Activated naive CD8-positive, alpha-beta T cell treated with anti-CD3 and anti-CD28 coated beads, Interleukin-2, amount 10 ng/mL, durations not matched to agents 7 days and 5 days (primary cell): ENCODE results near the gene GNAT1. TPM values are rescaled to one million over a fixed set of nuclear protein-coding genes. Genes with fewer than 3 reads are reported as not detected.

Experiments
- ATAC-seq: fragments of 150-1000 bp; cut with Tn5 transposase; one replicate; pipeline ENCODE4 v1.10.0; 2021; ENCODE audit warnings: low read depth, moderate library complexity
- POLR2A ChIA-PET: fragments of 350-600 bp; sonication (Branson Sonifier 250); formaldehyde crosslinking; loops from one replicate; lab custom pipeline; 2021; ENCODE audit warnings: antibody characterized with exemption; lab: Charles Lee
- DNase-seq: peaks from one replicate; pipeline ENCODE4 v3.0.0; 2021
- H3K27ac Mint-ChIP-seq: one replicate; pipeline ENCODE4 v1.8.0; 2022; ENCODE audit warnings: mild to moderate bottlenecking, mixed read lengths
- H3K27me3 Mint-ChIP-seq: one replicate; pipeline ENCODE4 v1.8.0; 2022; ENCODE audit warnings: mild to moderate bottlenecking, moderate library complexity, mixed read lengths
- H3K36me3 Mint-ChIP-seq: one replicate; pipeline ENCODE4 v1.8.0; 2021; ENCODE audit warnings: mild to moderate bottlenecking, mixed read lengths
- H3K4me1 Mint-ChIP-seq: one replicate; pipeline ENCODE4 v1.8.0; 2021; ENCODE audit warnings: mixed read lengths
- H3K4me3 Mint-ChIP-seq: one replicate; pipeline ENCODE4 v1.8.0; 2022; ENCODE audit warnings: mild to moderate bottlenecking, moderate library complexity, mixed read lengths
- H3K9me3 Mint-ChIP-seq: one replicate; pipeline ENCODE4 v1.8.0; 2021; ENCODE audit warnings: mixed read lengths
- total RNA-seq, 2 experiments: library from RNA; stranded (reverse); gene quantifications; one replicate each; pipeline ENCODE4 v1.2.3, GENCODE V29; 2021

The GNAT1 gene
- total RNA-seq, 2 experiments from 2014 or later = not detected

- Mint-ChIP-seq H3K36me3 (no peaks in the 10 kb centered on the region), H3K4me3 (no peak overlapping the region), H3K9me3 (no peaks in the 10 kb centered on the region), H3K27ac (no peak overlapping the region), H3K27me3 (peaks cover 24% of the 10 kb centered on the region), H3K4me1 (peaks cover 3% of the 10 kb centered on the region)
- POLR2A ChIA-PET = interaction anchor here (1.4 to 2.7 kb wide), 2 partner anchors 33 to 67 kb away, joined by 3 to 30 read pairs; no protein-coding TSS in a partner anchor
- ATAC-seq = no peak
- DNase-seq = no peak
Measured at GRCh38 chr3:50193286-50193685, 1.9 kb downstream of the GNAT1 start.

DNA sequence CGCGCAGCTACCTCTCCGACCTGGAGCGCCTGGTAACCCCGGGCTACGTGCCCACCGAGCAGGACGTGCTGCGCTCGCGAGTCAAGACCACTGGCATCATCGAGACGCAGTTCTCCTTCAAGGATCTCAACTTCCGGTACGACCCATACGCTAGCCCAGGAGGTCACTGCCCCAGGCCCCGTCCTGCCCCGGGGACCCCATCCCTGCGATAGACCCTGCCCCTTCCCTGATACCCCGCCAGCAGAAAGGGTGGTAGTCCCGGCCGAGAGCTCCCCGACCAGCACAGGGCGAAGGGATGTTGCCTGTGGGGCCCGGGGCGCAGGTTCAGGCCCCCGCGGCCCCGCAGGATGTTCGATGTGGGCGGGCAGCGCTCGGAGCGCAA is 2.3 kb downstream of the GNAT1 start:
- POLR2A ChIA-PET = interaction anchor here (1.0 to 2.7 kb wide), 4 partner anchors 27 to 82 kb away, joined by 3 to 30 read pairs (median 8); no protein-coding TSS in a partner anchor
- peaks cover 26% of the 10 kb centered on the region for H3K27me3 Mint-ChIP-seq
- H3K4me3 Mint-ChIP-seq = no peak overlapping the region
- peaks cover 3% of the 10 kb centered on the region for H3K4me1 Mint-ChIP-seq
- no peaks in the 10 kb centered on the region for H3K9me3 Mint-ChIP-seq
- DNase-seq (peak; percentile 50), ATAC-seq (no peak)
- no peak overlapping the region for H3K27ac Mint-ChIP-seq
- no peaks in the 10 kb centered on the region for H3K36me3 Mint-ChIP-seq

DNA sequence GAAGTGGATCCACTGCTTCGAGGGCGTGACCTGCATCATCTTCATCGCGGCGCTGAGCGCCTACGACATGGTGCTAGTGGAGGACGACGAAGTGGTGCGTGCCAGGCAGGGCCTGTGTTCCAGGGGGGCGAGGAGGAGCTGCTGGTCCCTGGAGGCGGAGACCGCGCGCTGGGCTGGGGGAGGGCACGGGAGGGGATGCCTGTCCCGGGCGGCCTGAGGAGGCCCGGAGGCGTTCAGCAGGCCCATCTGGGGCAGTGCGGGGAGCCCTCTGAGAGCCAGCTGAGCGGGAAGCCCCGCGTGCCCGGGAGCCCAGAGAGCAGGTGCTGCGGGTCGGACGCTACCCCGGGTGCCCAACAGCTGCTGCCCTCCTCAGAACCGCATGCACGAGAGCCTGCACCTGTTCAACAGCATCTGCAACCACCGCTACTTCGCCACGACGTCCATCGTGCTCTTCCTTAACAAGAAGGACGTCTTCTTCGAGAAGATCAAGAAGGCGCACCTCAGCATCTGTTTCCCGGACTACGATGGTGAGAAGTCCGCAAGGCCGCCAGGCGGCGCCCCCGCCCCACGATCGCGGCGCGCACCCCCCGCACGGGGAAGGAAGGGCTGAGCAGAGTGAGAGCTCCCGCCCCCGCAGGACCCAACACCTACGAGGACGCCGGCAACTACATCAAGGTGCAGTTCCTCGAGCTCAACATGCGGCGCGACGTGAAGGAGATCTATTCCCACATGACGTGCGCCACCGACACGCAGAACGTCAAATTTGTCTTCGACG is 2.9 kb downstream of the GNAT1 start:
- Mint-ChIP-seq H3K36me3 (no peaks in the 10 kb centered on the region), H3K9me3 (no peaks in the 10 kb centered on the region), H3K27me3 (peaks cover 31% of the 10 kb centered on the region), H3K27ac (no peak overlapping the region), H3K4me1 (peaks cover 3% of the 10 kb centered on the region), H3K4me3 (peak overlapping the region; percentile 51)
- ATAC-seq (peak; percentile 89), DNase-seq (peak; percentile 89)
- POLR2A ChIA-PET = interaction anchor here (0.7 to 2.7 kb wide), 9 partner anchors 10 to 82 kb away, joined by 3 to 30 read pairs (median 5); partner anchors contain the start of gene SLC38A3

- DNase-seq (peak; percentile 58), ATAC-seq (peak; percentile 32)
- Mint-ChIP-seq H3K4me3 (peak overlapping the region; percentile 51), H3K9me3 (no peaks in the 10 kb centered on the region), H3K4me1 (peaks cover 3% of the 10 kb centered on the region), H3K27me3 (peaks cover 31% of the 10 kb centered on the region), H3K36me3 (no peaks in the 10 kb centered on the region), H3K27ac (no peak overlapping the region)
- POLR2A ChIA-PET = interaction anchor here (0.7 to 2.7 kb wide), 9 partner anchors 9 to 81 kb away, joined by 3 to 30 read pairs (median 5); partner anchors contain the start of gene SLC38A3
Measured at GRCh38 chr3:50194903-50195500, 3.6 kb downstream of the GNAT1 start.

GRCh38 chr3:50195501-50196252 is 4.3 kb downstream of the GNAT1 start:
- Mint-ChIP-seq H3K27me3 (peaks cover 30% of the 10 kb centered on the region), H3K4me3 (no peak overlapping the region), H3K4me1 (peaks cover 3% of the 10 kb centered on the region), H3K27ac (no peak overlapping the region), H3K36me3 (no peaks in the 10 kb centered on the region), H3K9me3 (no peaks in the 10 kb centered on the region)
- DNase-seq (no peak), ATAC-seq (no peak)
- POLR2A ChIA-PET = interaction anchor here (1.5 to 2.7 kb wide), 5 partner anchors 9 to 51 kb away, joined by 5 to 30 read pairs (median 10); partner anchors contain the start of gene SLC38A3

GRCh38 chr3:50196253-50196801 is 4.9 kb downstream of the GNAT1 start:
- Mint-ChIP-seq H3K9me3 (no peaks in the 10 kb centered on the region), H3K4me1 (peaks cover 3% of the 10 kb centered on the region), H3K4me3 (no peak overlapping the region), H3K27me3 (peaks cover 30% of the 10 kb centered on the region), H3K36me3 (no peaks in the 10 kb centered on the region), H3K27ac (no peak overlapping the region)
- POLR2A ChIA-PET = interaction anchor here (2.2 kb wide), 2 partner anchors 8 to 50 kb away, joined by 8 to 10 read pairs; partner anchors contain the start of gene SLC38A3
- DNase-seq (no peak), ATAC-seq (no peak)

GRCh38 chr3:50201573-50202315 is 10.3 kb downstream of the GNAT1 start:
- Mint-ChIP-seq H3K27ac (no peak overlapping the region), H3K36me3 (no peaks in the 10 kb centered on the region), H3K27me3 (peaks cover 47% of the 10 kb centered on the region), H3K4me3 (no peak overlapping the region), H3K4me1 (no peaks in the 10 kb centered on the region), H3K9me3 (no peaks in the 10 kb centered on the region)
- ATAC-seq = no peak
- POLR2A ChIA-PET = interaction anchor here (0.6 kb wide), 1 partner anchor 15 kb away, joined by 3 read pairs; no protein-coding TSS in a partner anchor
- DNase-seq = no peak

GRCh38 chr3:50202353-50203112 is 11.1 kb downstream of the GNAT1 start:
- DNase-seq (no peak), ATAC-seq (no peak)
- POLR2A ChIA-PET = interaction anchor here (0.5 to 0.6 kb wide), 2 partner anchors 16 to 31 kb away, joined by 3 to 6 read pairs; no protein-coding TSS in a partner anchor
- H3K27me3 Mint-ChIP-seq = peaks cover 52% of the 10 kb centered on the region
- no peak overlapping the region for H3K4me3 Mint-ChIP-seq
- H3K36me3 Mint-ChIP-seq = no peaks in the 10 kb centered on the region
- H3K27ac Mint-ChIP-seq = no peak overlapping the region
- no peaks in the 10 kb centered on the region for H3K9me3 Mint-ChIP-seq
- H3K4me1 Mint-ChIP-seq = no peaks in the 10 kb centered on the region

DNA sequence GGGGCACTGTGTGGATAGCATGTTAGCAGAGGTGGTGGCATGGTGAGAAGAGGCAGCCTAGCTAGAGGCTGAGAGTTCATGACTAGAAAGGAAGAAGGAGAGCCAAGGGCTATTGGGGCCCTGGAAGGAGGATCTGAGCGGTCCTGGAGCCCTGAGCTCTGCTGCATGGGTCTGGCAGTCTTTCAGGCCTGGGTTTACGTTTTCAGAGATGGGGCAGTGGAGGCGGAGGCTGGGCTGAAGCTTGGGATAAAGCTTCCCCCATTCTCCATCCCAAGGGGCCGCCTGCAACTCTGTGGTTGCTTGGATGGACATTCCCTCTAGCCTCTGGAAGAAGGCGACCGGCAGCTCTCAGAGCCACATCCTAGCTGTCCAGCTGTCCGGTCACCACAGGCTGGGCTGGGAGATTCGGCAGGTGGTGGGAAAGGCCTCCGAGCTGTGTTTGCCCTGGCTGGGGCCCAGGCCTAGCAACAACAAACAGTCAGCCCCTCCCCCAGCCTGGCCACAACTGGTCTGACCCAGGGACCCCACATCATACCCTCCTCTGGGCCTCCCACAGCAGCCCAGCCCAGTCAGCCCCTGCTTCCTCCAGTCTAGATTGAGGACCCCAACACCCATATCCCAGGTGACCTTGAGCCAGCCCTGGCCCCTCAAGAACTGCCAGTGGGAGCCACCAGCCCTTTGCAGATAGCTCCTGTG is 11.9 kb downstream of the GNAT1 start:
- Mint-ChIP-seq H3K27me3 (peaks cover 53% of the 10 kb centered on the region), H3K27ac (no peak overlapping the region), H3K4me3 (no peak overlapping the region), H3K36me3 (no peaks in the 10 kb centered on the region), H3K9me3 (no peaks in the 10 kb centered on the region), H3K4me1 (no peaks in the 10 kb centered on the region)
- ATAC-seq (no peak), DNase-seq (no peak)
- POLR2A ChIA-PET = interaction anchor here (0.5 to 2.7 kb wide), 2 partner anchors 8 to 31 kb away, joined by 6 to 10 read pairs; no protein-coding TSS in a partner anchor

DNA sequence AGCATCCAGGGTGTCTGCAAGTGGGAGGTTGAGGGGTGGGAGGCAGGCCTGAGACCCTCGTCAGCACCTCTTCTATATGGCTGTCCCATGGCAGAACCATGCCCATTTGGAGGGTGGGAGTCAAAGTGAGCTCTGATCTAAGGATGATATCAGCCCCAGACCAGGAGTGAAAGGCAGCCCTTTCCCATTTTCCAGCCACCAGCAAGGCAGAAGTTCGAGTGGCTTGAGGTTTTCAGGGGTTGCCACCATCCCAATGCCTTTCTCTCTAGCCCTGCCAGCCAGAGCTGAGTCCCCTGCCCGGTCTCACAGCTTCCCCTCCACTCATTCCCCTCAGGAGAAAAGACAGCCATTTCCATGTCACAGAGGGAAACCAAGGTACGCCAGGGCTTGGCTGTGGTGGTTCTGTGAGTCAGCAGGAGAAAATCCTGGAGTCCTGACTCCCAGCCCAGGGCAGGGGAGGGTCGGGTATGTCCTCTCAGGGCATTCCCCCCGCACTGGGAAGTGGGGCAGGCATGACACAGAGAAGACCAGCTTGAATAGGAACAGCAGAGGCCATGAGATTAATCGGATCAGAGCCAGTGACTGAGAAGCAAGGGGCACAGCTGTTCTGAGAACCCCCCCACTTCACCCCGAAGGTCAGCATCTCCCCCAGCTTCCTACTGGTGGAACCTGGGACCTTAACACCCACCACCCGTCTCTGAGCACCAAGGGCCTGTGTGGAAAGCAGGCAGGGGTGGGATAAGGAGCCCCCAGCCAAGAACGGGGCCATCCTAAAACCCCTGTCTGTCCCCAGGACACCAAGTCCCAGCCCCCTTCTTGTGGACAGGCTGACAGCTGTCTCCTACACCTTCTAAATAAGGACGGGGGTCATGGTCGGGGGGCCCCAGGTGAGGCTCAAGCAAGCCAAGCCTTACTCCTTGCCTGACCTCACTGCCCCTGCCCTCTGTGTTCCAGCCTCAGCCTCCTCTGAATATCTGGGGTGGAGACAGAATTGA is 12.7 kb downstream of the GNAT1 start:
- Mint-ChIP-seq H3K27ac (no peak overlapping the region), H3K4me1 (no peaks in the 10 kb centered on the region), H3K4me3 (no peak overlapping the region), H3K27me3 (peaks cover 55% of the 10 kb centered on the region), H3K36me3 (no peaks in the 10 kb centered on the region), H3K9me3 (no peaks in the 10 kb centered on the region)
- DNase-seq (no peak), ATAC-seq (no peak)
- POLR2A ChIA-PET = interaction anchor here (2.7 kb wide), 1 partner anchor 9 kb away, joined by 10 read pairs; no protein-coding TSS in a partner anchor
